HEK293 (cell line): ENCODE measurements around the gene DSCAML1.

Experiments used
- CTCF ChIA-PET: fragments of 350-600 bp; formaldehyde crosslinking; extraction: SDS; loops from one replicate; lab custom pipeline; 2021; ENCODE audit warnings: antibody characterized with exemption; lab: Yijun Ruan, JAX
- POLR2A ChIA-PET: fragments of 300-600 bp; formaldehyde crosslinking; extraction: SDS; loops from one replicate; lab custom pipeline; 2020; ENCODE audit warnings: antibody characterized with exemption, inconsistent platforms; lab: Yijun Ruan, JAX
- H3K27ac ChIP-seq: fragments of 200-500 bp; sonication (Bioruptor generic); 2 replicates; pipeline ENCODE4 v1.5.1; 2014; ENCODE audit warnings: low read depth, low read length, control low read depth, inconsistent platforms; ENCODE audit errors: extremely low read depth
- H3K36me3 ChIP-seq, 2 experiments: fragments of 200-500 bp in 1 of 2; sonication (Bioruptor generic) in 1 of 2; 1 replicate in 1 of 2; 2 replicates in 1 of 2; pipeline ENCODE4 v1.5.1; 2014 to 2017; ENCODE audit warnings: inconsistent platforms in 2 of 2, low read length in 2 of 2; ENCODE audit not compliant: control insufficient read depth in 2 of 2, insufficient read depth in 1 of 2
- H3K4me1 ChIP-seq: fragments of 200-500 bp; sonication (Bioruptor generic); 2 replicates; pipeline ENCODE4 v1.5.1; 2014; ENCODE audit warnings: mild to moderate bottlenecking, low read length, inconsistent platforms; ENCODE audit not compliant: control insufficient read depth, insufficient read depth
- H3K4me3 ChIP-seq: 2 replicates; pipeline ENCODE4 v1.5.1; 2011; ENCODE audit warnings: low read depth, mild to moderate bottlenecking, control low read depth, low read length, moderate library complexity
- H3K9me3 ChIP-seq: fragments of 200-500 bp; sonication (Bioruptor generic); 2 replicates; pipeline ENCODE4 v1.5.1; 2014; ENCODE audit warnings: low read depth, low read length, inconsistent platforms; ENCODE audit not compliant: control insufficient read depth, insufficient read depth
- KLF1 ChIP-seq: fragments of 450-650 bp; formaldehyde crosslinking; IDR thresholded peaks from 2 replicates; pipeline ENCODE4 v1.5.1; 2016; ENCODE audit warnings: missing biosample characterization, missing genetic modification characterization
- KLF17 ChIP-seq: fragments of 450-650 bp; formaldehyde crosslinking; IDR thresholded peaks from 2 replicates; pipeline ENCODE4 v1.5.1; 2016; ENCODE audit warnings: missing biosample characterization, missing genetic modification characterization
- MYNN ChIP-seq: fragments of 450-650 bp; formaldehyde crosslinking; IDR thresholded peaks from 2 replicates; pipeline ENCODE4 v1.5.1; 2016; ENCODE audit warnings: missing biosample characterization, missing genetic modification characterization, borderline replicate concordance
- OSR2 ChIP-seq: fragments of 450-650 bp; formaldehyde crosslinking; IDR thresholded peaks from 2 replicates; pipeline ENCODE4 v1.5.1; 2016; ENCODE audit warnings: missing biosample characterization, missing genetic modification characterization
- PATZ1 ChIP-seq: fragments of 450-650 bp; formaldehyde crosslinking; IDR thresholded peaks from 2 replicates; pipeline ENCODE4 v1.5.1; 2016; ENCODE audit warnings: missing biosample characterization, missing genetic modification characterization
- SCRT2 ChIP-seq: fragments of 450-650 bp; formaldehyde crosslinking; IDR thresholded peaks from 2 replicates; pipeline ENCODE4 v1.5.1; 2016; ENCODE audit warnings: missing biosample characterization, missing genetic modification characterization
- SP3 ChIP-seq: fragments of 450-650 bp; formaldehyde crosslinking; IDR thresholded peaks from 2 replicates; pipeline ENCODE4 v1.5.1; 2016; ENCODE audit warnings: missing biosample characterization, missing genetic modification characterization
- ZBTB48 ChIP-seq: fragments of 450-650 bp; formaldehyde crosslinking; IDR thresholded peaks from 2 replicates; pipeline ENCODE4 v1.5.1; 2016; ENCODE audit warnings: missing biosample characterization, missing genetic modification characterization
- ZFP41 ChIP-seq: fragments of 450-650 bp; formaldehyde crosslinking; IDR thresholded peaks from 2 replicates; pipeline ENCODE4 v1.5.1; 2016; ENCODE audit warnings: missing biosample characterization, missing genetic modification characterization, borderline replicate concordance
- ZNF174 ChIP-seq: fragments of 450-650 bp; formaldehyde crosslinking; IDR thresholded peaks from 2 replicates; pipeline ENCODE4 v1.5.0; 2017; ENCODE audit warnings: missing biosample characterization, mild to moderate bottlenecking, missing genetic modification characterization
- ZNF23 ChIP-seq: fragments of 450-650 bp; formaldehyde crosslinking; IDR thresholded peaks from 2 replicates; pipeline ENCODE4 v1.5.1; 2016; ENCODE audit warnings: missing biosample characterization, missing genetic modification characterization, borderline replicate concordance
- ZNF266 ChIP-seq: fragments of 450-650 bp; formaldehyde crosslinking; IDR thresholded peaks from 2 replicates; pipeline ENCODE4 v1.5.1; 2016; ENCODE audit warnings: missing biosample characterization, missing genetic modification characterization, low read depth
- ZNF292 ChIP-seq: fragments of 450-650 bp; formaldehyde crosslinking; IDR thresholded peaks from 2 replicates; pipeline ENCODE4 v1.5.1; 2016; ENCODE audit warnings: low read depth, missing biosample characterization, missing genetic modification characterization, borderline replicate concordance
- ZNF324 ChIP-seq: fragments of 450-650 bp; formaldehyde crosslinking; IDR thresholded peaks from 2 replicates; pipeline ENCODE4 v1.5.1; 2016; ENCODE audit warnings: missing biosample characterization, missing genetic modification characterization
- ZNF529 ChIP-seq: fragments of 450-650 bp; formaldehyde crosslinking; IDR thresholded peaks from 2 replicates; pipeline ENCODE4 v1.5.1; 2017; ENCODE audit warnings: missing genetic modification characterization, missing biosample characterization; ENCODE audit not compliant: insufficient replicate concordance
- ZNF571 ChIP-seq: fragments of 450-650 bp; formaldehyde crosslinking; IDR thresholded peaks from 2 replicates; pipeline ENCODE4 v1.5.0; 2017; ENCODE audit warnings: missing biosample characterization, missing genetic modification characterization
- ZNF621 ChIP-seq: fragments of 450-650 bp; formaldehyde crosslinking; IDR thresholded peaks from 2 replicates; pipeline ENCODE4 v1.5.1; 2017; ENCODE audit warnings: missing biosample characterization, missing genetic modification characterization
- ZNF660 ChIP-seq: fragments of 450-650 bp; IDR thresholded peaks from 2 replicates; pipeline ENCODE4 v1.5.1; 2018; ENCODE audit warnings: missing biosample characterization, mild to moderate bottlenecking, missing genetic modification characterization
- ZNF677 ChIP-seq: fragments of 450-650 bp; IDR thresholded peaks from 2 replicates; pipeline ENCODE4 v1.5.0; 2018; ENCODE audit warnings: missing biosample characterization, mild to moderate bottlenecking, missing genetic modification characterization, moderate library complexity
- ZNF747 ChIP-seq: fragments of 450-650 bp; formaldehyde crosslinking; IDR thresholded peaks from 2 replicates; pipeline ENCODE4 v1.5.1; 2016; ENCODE audit warnings: missing biosample characterization, missing genetic modification characterization
- ZNF76 ChIP-seq: fragments of 450-650 bp; formaldehyde crosslinking; IDR thresholded peaks from 2 replicates; pipeline ENCODE4; 2016; ENCODE audit warnings: low read depth, missing biosample characterization, missing genetic modification characterization, borderline replicate concordance
- ZNF830 ChIP-seq: fragments of 450-650 bp; IDR thresholded peaks from 2 replicates; pipeline ENCODE4 v1.5.0; 2018; ENCODE audit warnings: missing biosample characterization, missing genetic modification characterization, low read depth, mild to moderate bottlenecking, moderate library complexity
- TF ChIP-seq, protein P1 (sequence below): fragments of 450-650 bp; formaldehyde crosslinking; IDR thresholded peaks from 2 replicates; pipeline ENCODE4 v1.5.1; 2017; ENCODE audit warnings: missing biosample characterization, missing genetic modification characterization
- TF ChIP-seq, protein P2 (sequence below): fragments of 450-650 bp; formaldehyde crosslinking; IDR thresholded peaks from 2 replicates; pipeline ENCODE4 v1.5.0; 2017; ENCODE audit warnings: missing biosample characterization, missing genetic modification characterization, borderline replicate concordance

The DSCAML1 gene

DNA sequence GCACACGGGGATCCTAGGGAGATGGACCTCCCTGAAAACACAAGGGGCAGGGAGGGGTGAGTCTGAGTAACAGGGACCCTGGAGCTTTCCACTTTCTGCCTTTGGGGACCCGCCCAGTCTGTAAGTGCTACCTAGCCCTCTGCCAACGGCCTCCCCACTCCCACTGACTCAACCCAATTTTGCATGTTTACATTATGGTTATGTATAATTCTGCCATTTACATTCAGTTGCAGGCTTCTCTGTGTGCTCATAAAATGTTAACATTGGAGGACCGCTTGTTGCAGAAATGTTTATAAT lies 105.8 kb downstream of the DSCAML1 start:
- ChIA-PET CTCF (interaction anchor here (1.1 kb wide), 1 partner anchor 248 kb away, joined by 3 read pairs; no protein-coding TSS in a partner anchor), POLR2A (no interaction called here)
- TF ChIP-seq MYNN (tag by site-specific recombination) = no peak
- TF ChIP-seq ZNF677 = no peak
- TF ChIP-seq ZNF266 (tag by site-specific recombination) = no peak
- TF ChIP-seq ZNF292 = no peak
- TF ChIP-seq ZNF660 = no peak
- TF ChIP-seq ZNF529 (tag by site-specific recombination) = no peak
- TF ChIP-seq ZNF621 (tag by site-specific recombination) = no peak
- TF ChIP-seq ZNF76 (tag by site-specific recombination) = no peak
- TF ChIP-seq SP3 (tag by site-specific recombination) = no peak
- TF ChIP-seq ZBTB48 = no peak
- no peak for TF ChIP-seq ZNF747 (tag by site-specific recombination)
- no peak for TF ChIP-seq ZNF23
- TF ChIP-seq, all 188 proteins: peak for 0
- Histone ChIP-seq H3K4me1 (no peaks in the 10 kb centered on the region), H3K27ac (no peak overlapping the region), H3K9me3 (no peaks in the 10 kb centered on the region), H3K4me3 (no peak overlapping the region), H3K36me3 (no peaks in the 10 kb centered on the region)

DNA sequence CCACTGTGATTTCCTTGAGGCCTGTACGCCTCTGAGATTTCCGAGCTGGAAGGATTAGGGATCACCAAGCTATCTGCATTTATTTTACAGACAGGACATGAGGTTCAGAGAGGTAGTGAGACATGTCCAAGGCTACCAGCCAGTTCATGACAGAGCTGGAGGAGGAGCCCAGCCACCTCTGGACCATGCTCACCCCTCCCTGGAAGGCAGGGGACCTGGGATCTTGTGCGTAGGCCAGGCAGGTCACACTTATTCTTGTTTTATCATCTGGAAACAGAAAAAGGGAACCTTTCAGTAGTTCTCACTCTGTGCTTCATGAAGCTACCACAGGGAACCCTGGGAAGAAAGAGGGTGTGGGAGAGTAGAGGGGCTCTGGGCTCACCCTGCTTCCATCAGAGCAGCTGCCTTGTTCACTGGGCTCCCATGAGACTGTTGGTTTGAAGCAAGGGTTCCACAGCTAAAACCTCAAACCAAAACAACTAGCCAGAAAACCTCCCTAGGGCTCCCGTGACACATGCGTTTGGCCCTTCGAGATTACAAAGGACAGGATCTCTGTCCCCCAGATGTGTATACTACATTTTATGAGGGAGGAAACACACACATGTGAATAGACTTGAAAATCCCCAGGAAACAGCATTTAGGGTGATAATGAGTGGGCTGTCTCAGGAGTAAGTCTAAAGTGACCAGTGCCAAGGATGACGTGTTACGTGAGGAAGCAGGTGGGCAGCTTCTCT lies 106.4 kb downstream of the DSCAML1 start:
- no peak overlapping the region for H3K4me3 ChIP-seq
- POLR2A ChIA-PET = no interaction called here
- CTCF ChIA-PET = interaction anchor here (0.6 to 1.1 kb wide), 2 partner anchors 16 to 247 kb away, joined by 3 read pairs; no protein-coding TSS in a partner anchor

GRCh38 chr11:117688255-117688797 lies 108.7 kb downstream of the DSCAML1 start:
- no peaks in the 10 kb centered on the region for H3K9me3 ChIP-seq
- H3K4me1 ChIP-seq = no peaks in the 10 kb centered on the region
- ChIA-PET POLR2A (no interaction called here), CTCF (interaction anchor here (0.6 kb wide), 1 partner anchor 119 kb away, joined by 3 read pairs; no protein-coding TSS in a partner anchor)
- H3K36me3 ChIP-seq = no peaks in the 10 kb centered on the region
- no peak overlapping the region for H3K4me3 ChIP-seq
- H3K27ac ChIP-seq = no peak overlapping the region
- TF ChIP-seq KLF17 (tag by site-specific recombination) (no peak), ZNF571 (tag by site-specific recombination) (no peak), ZNF830 (tag by site-specific recombination) (no peak), SCRT2 (tag by site-specific recombination) (no peak), ZFP41 (no peak), PATZ1 (tag by site-specific recombination) (no peak), SP3 (tag by site-specific recombination) (no peak), OSR2 (no peak), ZNF174 (no peak)
- TF ChIP-seq, protein P1, sequence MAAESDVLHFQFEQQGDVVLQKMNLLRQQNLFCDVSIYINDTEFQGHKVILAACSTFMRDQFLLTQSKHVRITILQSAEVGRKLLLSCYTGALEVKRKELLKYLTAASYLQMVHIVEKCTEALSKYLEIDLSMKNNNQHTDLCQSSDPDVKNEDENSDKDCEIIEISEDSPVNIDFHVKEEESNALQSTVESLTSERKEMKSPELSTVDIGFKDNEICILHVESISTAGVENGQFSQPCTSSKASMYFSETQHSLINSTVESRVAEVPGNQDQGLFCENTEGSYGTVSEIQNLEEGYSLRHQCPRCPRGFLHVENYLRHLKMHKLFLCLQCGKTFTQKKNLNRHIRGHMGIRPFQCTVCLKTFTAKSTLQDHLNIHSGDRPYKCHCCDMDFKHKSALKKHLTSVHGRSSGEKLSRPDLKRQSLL (tag by site-specific recombination) = no peak

More for the DNA sequence above, 106.4 kb downstream of the DSCAML1 start:
- Histone ChIP-seq H3K4me1 (no peaks in the 10 kb centered on the region), H3K27ac (no peak overlapping the region)
- TF ChIP-seq KLF1 (tag by site-specific recombination) = no peak
- no peak for TF ChIP-seq ZNF324 (tag by site-specific recombination)
- TF ChIP-seq, protein P2, sequence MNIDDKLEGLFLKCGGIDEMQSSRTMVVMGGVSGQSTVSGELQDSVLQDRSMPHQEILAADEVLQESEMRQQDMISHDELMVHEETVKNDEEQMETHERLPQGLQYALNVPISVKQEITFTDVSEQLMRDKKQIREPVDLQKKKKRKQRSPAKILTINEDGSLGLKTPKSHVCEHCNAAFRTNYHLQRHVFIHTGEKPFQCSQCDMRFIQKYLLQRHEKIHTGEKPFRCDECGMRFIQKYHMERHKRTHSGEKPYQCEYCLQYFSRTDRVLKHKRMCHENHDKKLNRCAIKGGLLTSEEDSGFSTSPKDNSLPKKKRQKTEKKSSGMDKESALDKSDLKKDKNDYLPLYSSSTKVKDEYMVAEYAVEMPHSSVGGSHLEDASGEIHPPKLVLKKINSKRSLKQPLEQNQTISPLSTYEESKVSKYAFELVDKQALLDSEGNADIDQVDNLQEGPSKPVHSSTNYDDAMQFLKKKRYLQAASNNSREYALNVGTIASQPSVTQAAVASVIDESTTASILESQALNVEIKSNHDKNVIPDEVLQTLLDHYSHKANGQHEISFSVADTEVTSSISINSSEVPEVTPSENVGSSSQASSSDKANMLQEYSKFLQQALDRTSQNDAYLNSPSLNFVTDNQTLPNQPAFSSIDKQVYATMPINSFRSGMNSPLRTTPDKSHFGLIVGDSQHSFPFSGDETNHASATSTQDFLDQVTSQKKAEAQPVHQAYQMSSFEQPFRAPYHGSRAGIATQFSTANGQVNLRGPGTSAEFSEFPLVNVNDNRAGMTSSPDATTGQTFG = no peak
- TF ChIP-seq, all 188 proteins: peak for 0
- Histone ChIP-seq H3K36me3 (no peaks in the 10 kb centered on the region), H3K9me3 (no peaks in the 10 kb centered on the region)
